Measurements from ENCODE around the gene SYNDIG1. TPM values are rescaled to one million over a fixed set of nuclear protein-coding genes. Genes with fewer than 3 reads are reported as not detected.

Gene SYNDIG1
- total and polyA plus RNA-seq, 9 of the 15 experiments (the other 6 are each of a cell fraction or from before 2014, with no cell fraction given): not detected

GRCh38 chr20:24584078-24584477 lies 114.6 kb downstream of the SYNDIG1 start (continued):
- no peak for TF ChIP-seq ZNF318 (IDR thresholded peaks at IDR 0.05; ENCODE audit: borderline replicate concordance in 1 of 2, low read depth in 1 of 2)
- TF ChIP-seq SMARCB1 (IDR thresholded peaks at IDR 0.05; ENCODE audit: insufficient read length, low read depth): no peak
- no peak for TF ChIP-seq POLR2A (conservative IDR thresholded peaks at IDR 0.05)
- TF ChIP-seq ILF3 (IDR thresholded peaks at IDR 0.05; ENCODE audit: borderline replicate concordance): no peak
- no peak for TF ChIP-seq ZNF134 (CRISPR knock-in tag; conservative IDR thresholded peaks at IDR 0.05)
- no peak for TF ChIP-seq SMAD4 (CRISPR knock-in tag; conservative IDR thresholded peaks at IDR 0.05)
- no peak for TF ChIP-seq MNT (conservative IDR thresholded peaks at IDR 0.05)
- no peak for TF ChIP-seq IRF2 (CRISPR knock-in tag; IDR thresholded peaks at IDR 0.05)
- no peak for TF ChIP-seq ZNF184 (CRISPR knock-in tag; IDR thresholded peaks at IDR 0.05)
- no peak for TF ChIP-seq RUNX1 (IDR thresholded peaks at IDR 0.05; ENCODE audit: low read depth)
- TF ChIP-seq TOE1 (IDR thresholded peaks at IDR 0.05; ENCODE audit: borderline replicate concordance): no peak
- no peak for TF ChIP-seq TOE1 (CRISPR knock-in tag; IDR thresholded peaks at IDR 0.05; ENCODE audit: borderline replicate concordance, low read depth)
- TF ChIP-seq RFX1 (IDR thresholded peaks at IDR 0.05): no peak
- TF ChIP-seq ZNF217 (CRISPR knock-in tag; IDR thresholded peaks at IDR 0.05): no peak
